ENCODE measurements around the gene NAMPT. TPM values are rescaled to one million over a fixed set of nuclear protein-coding genes. Genes with fewer than 3 reads are reported as not detected.

The NAMPT gene
- polyA plus RNA-seq, 5 donors, result 28.1 to 43.1 (median 36.5) TPM

Other genes with a start within 250 kb of the NAMPT start
- gene SYPL1, start 172.7 kb downstream of the NAMPT start, polyA plus RNA-seq (ENCODE audit: insufficient read depth in 1 of 5, insufficient read length in 5 of 5, low replicate concordance in 1 of 5), result 100 to 1,000 TPM in 4 of 5 donors, 10 to 100 TPM in 1; 93.3 to 131 (median 117) TPM

Measured in right lung (tissue), 5 donors.